Astrocyte of the spinal cord (primary cell): ENCODE results near the gene GRID1.

Experiments used
- DNase-seq: peaks from one replicate; pipeline ENCODE4 v3.0.0; 2011; ENCODE audit warnings: low read depth, low spot score
- H3K4me3 ChIP-seq: 2 replicates; pipeline ENCODE4 v1.5.1; 2011; ENCODE audit warnings: low read depth, mild to moderate bottlenecking, low read length, moderate library complexity
- CTCF ChIP-seq: IDR thresholded peaks from 2 replicates; pipeline ENCODE4 v1.5.1; 2012; ENCODE audit warnings: low read depth, mild to moderate bottlenecking, low read length, inconsistent platforms
- in situ Hi-C: cut with HindIII; loops from 2 replicates; pipeline ENCODE4 v1.10.0; 2017; ENCODE audit warnings: low sequenced_read_pairs

Gene GRID1

GRCh38 chr10:86292462-86293395, 73.9 kb downstream of the GRID1 start:
- no peak overlapping the region for H3K4me3 ChIP-seq
- no peak for DNase-seq
- in situ Hi-C loops: no loop called here
- no peak for TF ChIP-seq CTCF

GRCh38 chr10:86291616-86292340, 74.8 kb downstream of the GRID1 start:
- in situ Hi-C loops: no loop called here
- TF ChIP-seq CTCF: no peak

GRCh38 chr10:86290933-86291615, 75.5 kb downstream of the GRID1 start:
- no peak overlapping the region for H3K4me3 ChIP-seq
- in situ Hi-C loops: no loop called here
- no peak for DNase-seq
- no peak for TF ChIP-seq CTCF

More at GRCh38 chr10:86291616-86292340, 74.8 kb downstream of the GRID1 start:
- no peak for DNase-seq
- no peak overlapping the region for H3K4me3 ChIP-seq

GRCh38 chr10:86289577-86289868, 77.1 kb downstream of the GRID1 start:
- H3K4me3 ChIP-seq: no peak overlapping the region
- in situ Hi-C loops: no loop called here
- DNase-seq: no peak
- no peak for TF ChIP-seq CTCF

- no peak overlapping the region for H3K4me3 ChIP-seq
- no peak for TF ChIP-seq CTCF
- DNase-seq: no peak
- in situ Hi-C loops: no loop called here
Observed at GRCh38 chr10:86288695-86289576, 77.7 kb downstream of the GRID1 start.
